C4-2B (cell line): ENCODE measurements around the gene UNC93A.

Source experiments
- CTCF ChIP-seq: fragments of 450-650 bp; conservative IDR thresholded peaks from 2 replicates; pipeline ENCODE4 v1.5.1; 2017; ENCODE audit warnings: mild to moderate bottlenecking
- ZFX ChIP-seq: fragments of 450-650 bp; IDR thresholded peaks from 2 replicates; pipeline ENCODE4 v1.6.1; 2017

GRCh38 chr6:167245591-167245990, 45.5 kb upstream of the UNC93A start:
- TF ChIP-seq CTCF (no peak), ZFX (no peak)
